Measurements from ENCODE around the gene RTN4. TPM values are rescaled to one million over a fixed set of nuclear protein-coding genes. Genes with fewer than 3 reads are reported as not detected.

The RTN4 gene
- total RNA-seq, 1 donor from 2014 or later, result 819 TPM

GRCh38 chr2:55043841-55044240 is 6.4 kb downstream of the RTN4 start:
- no peak for DNase-seq (ENCODE audit: low spot score)
- H3K27ac Mint-ChIP-seq (ENCODE audit: unreplicated experiment), result peak overlapping the region; percentile 66
- TF ChIP-seq CTCF (IDR thresholded peaks at IDR 0.05), result no peak
- H3K4me1 Mint-ChIP-seq (ENCODE audit: low read depth), result peaks cover 74% of the 10 kb centered on the region
- no peaks in the 10 kb centered on the region for H3K27me3 Mint-ChIP-seq (ENCODE audit: low read depth)
- H3K4me3 Mint-ChIP-seq (ENCODE audit: unreplicated experiment), result no peak overlapping the region
- H3K36me3 Mint-ChIP-seq (ENCODE audit: low read depth), result peaks cover 2% of the 10 kb centered on the region
- H3K9me3 Mint-ChIP-seq (ENCODE audit: low read depth), result no peaks in the 10 kb centered on the region

- peaks cover 14% of the 10 kb centered on the region for H3K9me3 Mint-ChIP-seq (ENCODE audit: low read depth)
- no peak for DNase-seq (ENCODE audit: low spot score)
- H3K4me1 Mint-ChIP-seq (ENCODE audit: low read depth), result peaks cover 89% of the 10 kb centered on the region
- H3K4me3 Mint-ChIP-seq (ENCODE audit: unreplicated experiment), result no peak overlapping the region
- TF ChIP-seq CTCF (IDR thresholded peaks at IDR 0.05), result no peak
- peaks cover 4% of the 10 kb centered on the region for H3K36me3 Mint-ChIP-seq (ENCODE audit: low read depth)
- H3K27ac Mint-ChIP-seq (ENCODE audit: unreplicated experiment), result peak overlapping the region; percentile 63
- H3K27me3 Mint-ChIP-seq (ENCODE audit: low read depth), result no peaks in the 10 kb centered on the region
Measured at GRCh38 chr2:55038428-55038827, 11.8 kb downstream of the RTN4 start.

- Mint-ChIP-seq H3K9me3 (ENCODE audit: low read depth) (peaks cover 14% of the 10 kb centered on the region), H3K4me3 (ENCODE audit: unreplicated experiment) (no peak overlapping the region), H3K27ac (ENCODE audit: unreplicated experiment) (peak overlapping the region; percentile 28), H3K27me3 (ENCODE audit: low read depth) (no peaks in the 10 kb centered on the region), H3K36me3 (ENCODE audit: low read depth) (peaks cover 4% of the 10 kb centered on the region), H3K4me1 (ENCODE audit: low read depth) (peaks cover 91% of the 10 kb centered on the region)
- DNase-seq (ENCODE audit: low spot score), result no peak
- TF ChIP-seq CTCF (IDR thresholded peaks at IDR 0.05), result no peak
Measured at GRCh38 chr2:55035716-55036115, 14.5 kb downstream of the RTN4 start.

- TF ChIP-seq CTCF (IDR thresholded peaks at IDR 0.05), result no peak
- DNase-seq (ENCODE audit: low spot score), result no peak
- H3K4me1 Mint-ChIP-seq (ENCODE audit: low read depth), result peaks cover 81% of the 10 kb centered on the region
- peaks cover 4% of the 10 kb centered on the region for H3K36me3 Mint-ChIP-seq (ENCODE audit: low read depth)
- no peaks in the 10 kb centered on the region for H3K27me3 Mint-ChIP-seq (ENCODE audit: low read depth)
- H3K27ac Mint-ChIP-seq (ENCODE audit: unreplicated experiment), result peak overlapping the region; percentile 18
- H3K4me3 Mint-ChIP-seq (ENCODE audit: unreplicated experiment), result no peak overlapping the region
- peaks cover 14% of the 10 kb centered on the region for H3K9me3 Mint-ChIP-seq (ENCODE audit: low read depth)
Measured at GRCh38 chr2:55033921-55034320, 16.3 kb downstream of the RTN4 start.

GRCh38 chr2:55033076-55033742 is 17.0 kb downstream of the RTN4 start:
- TF ChIP-seq CTCF (IDR thresholded peaks at IDR 0.05), result no peak
- Mint-ChIP-seq H3K4me3 (ENCODE audit: unreplicated experiment) (no peak overlapping the region), H3K9me3 (ENCODE audit: low read depth) (peaks cover 11% of the 10 kb centered on the region), H3K4me1 (ENCODE audit: low read depth) (peaks cover 74% of the 10 kb centered on the region), H3K36me3 (ENCODE audit: low read depth) (peaks cover 4% of the 10 kb centered on the region), H3K27ac (ENCODE audit: unreplicated experiment) (peak overlapping the region; percentile 54), H3K27me3 (ENCODE audit: low read depth) (no peaks in the 10 kb centered on the region)
- DNase-seq (ENCODE audit: low spot score), result no peak

All from chondrocyte (in vitro differentiated cells).